Stimulated activated CD8-positive, alpha-beta memory T cell treated with anti-CD3 and anti-CD28 coated beads, Interleukin-12 subunit alpha, Interleukin-12 subunit beta, amount 100 ng/mL, for 24 hours (primary cell): ENCODE measurements around the gene STRIP1.
"Not testable (repeated sequence)": the region's sequence is repeated elsewhere in the genome, so short reads cannot be mapped to it uniquely, and the experiment has no call there.

Experiments used
- DNase-seq: peaks from one replicate; pipeline ENCODE4 v3.0.0-alpha.2; 2020; ENCODE audit errors: extremely low read depth

Gene STRIP1

DNA sequence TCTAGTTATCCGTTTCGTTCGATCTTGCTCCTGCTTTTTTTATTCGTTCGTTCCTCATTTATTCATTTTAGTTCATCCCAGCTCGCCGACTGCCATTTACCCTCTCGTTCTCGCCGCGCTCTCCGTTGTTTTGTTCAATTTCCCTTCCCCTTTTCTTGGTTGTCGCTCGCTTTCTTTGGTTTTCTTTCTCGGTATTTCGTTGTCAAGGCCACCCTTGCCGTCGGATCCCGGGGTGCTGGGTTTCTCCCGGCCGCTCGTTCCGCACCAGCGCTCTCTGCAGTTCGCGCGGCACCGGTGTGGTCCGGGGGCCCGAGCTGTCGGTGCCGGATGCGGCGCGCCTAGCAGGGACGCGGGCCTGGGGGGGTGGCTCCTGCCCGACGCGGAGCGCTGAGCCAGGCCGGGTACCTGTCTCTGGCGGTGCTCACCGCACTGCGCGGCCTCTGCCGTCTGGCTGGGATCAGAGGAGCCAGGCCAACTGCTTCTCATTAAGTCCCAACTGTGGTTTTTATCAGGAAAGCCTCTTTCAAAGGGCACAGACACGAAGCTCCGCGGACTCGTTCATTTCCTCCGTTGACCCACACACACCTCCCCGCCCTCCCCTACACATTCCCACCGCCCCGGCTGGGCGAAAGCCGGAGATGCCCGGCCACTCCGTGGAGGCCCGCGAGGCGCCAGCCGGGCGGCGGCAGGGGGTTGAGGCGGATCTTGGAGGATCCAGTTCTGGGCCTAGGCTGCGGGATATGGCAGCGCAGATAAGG is 34.4 kb downstream of the STRIP1 start:
- DNase-seq, result no peak

DNA sequence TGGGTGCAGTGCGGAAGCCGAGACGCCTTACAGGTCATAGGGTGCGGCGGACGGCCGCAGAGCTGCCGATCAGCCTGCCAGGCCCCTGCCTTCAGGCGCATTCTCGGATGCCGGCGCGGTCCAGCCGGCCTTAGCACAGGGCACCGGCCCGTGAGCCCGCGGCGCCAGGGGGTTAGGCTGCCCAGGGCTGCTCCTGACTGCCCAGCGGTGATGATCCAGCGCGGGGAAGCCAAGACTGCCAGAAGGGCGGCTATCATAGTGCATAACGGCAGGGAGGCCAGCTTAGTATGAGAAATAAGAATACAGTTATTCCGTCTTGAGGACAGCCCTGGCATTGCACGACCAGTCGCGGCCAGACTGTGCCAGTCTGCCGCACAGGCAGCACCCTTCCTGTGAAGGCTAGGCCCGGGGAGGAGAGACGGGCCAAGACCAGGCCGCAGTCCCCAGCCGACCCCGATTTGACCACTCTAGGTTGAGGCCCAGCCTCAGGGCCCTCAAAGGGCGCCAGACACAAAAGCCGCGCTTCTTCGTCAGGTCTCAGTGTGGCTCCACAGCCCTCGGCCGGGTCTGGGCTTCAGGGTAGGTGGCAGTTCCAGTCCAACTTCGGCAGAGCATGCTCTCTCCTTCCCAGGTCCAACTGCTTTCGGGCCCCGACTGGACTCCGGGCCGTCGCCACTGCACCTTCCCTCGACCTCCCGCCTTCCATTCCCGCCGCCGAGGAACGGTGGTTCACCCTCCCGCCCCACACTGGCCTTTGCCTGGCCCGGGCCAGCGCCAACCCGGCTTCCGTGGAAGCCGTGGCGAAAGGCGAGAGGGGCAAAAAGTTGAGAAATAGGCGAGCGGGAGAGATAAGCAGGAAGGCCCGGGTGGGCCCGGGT is 35.2 kb downstream of the STRIP1 start:
- DNase-seq, result no peak

GRCh38 chr1:110070282-110070669 is 35.9 kb downstream of the STRIP1 start:
- no peak for DNase-seq

GRCh38 chr1:110070671-110071242 is 36.3 kb downstream of the STRIP1 start, which contains the start of gene ALX3:
ALX3 (minus strand) TSS chr1:110070672; CDS start chr1:110070612, 60 bp downstream.
- no peak for DNase-seq

- no peak for DNase-seq
These were observed 39.7 kb downstream of the STRIP1 start for GRCh38 chr1:110074166-110074565.

- DNase-seq, result no peak
These were observed 42.5 kb downstream of the STRIP1 start for GRCh38 chr1:110076789-110077500.

DNA sequence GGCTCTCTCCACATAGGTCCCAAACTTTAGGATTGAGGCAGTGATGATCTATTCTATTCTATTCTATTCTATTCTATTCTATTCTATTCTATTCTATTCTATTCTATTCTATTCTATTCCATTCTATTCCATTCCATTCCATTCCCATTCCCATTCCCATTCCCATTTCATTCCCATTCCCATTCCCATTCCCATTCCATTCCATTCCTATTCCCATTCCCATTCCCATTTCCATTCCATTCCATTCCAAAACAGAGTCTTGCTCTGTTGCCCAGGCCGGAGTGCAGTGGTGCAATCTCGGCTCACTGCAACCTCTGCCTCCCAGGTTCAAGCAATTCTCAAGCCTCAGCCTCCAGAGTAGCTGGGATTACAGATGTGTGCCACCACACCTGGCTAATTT is 45.6 kb downstream of the STRIP1 start:
- DNase-seq, result not testable (repeated sequence)

DNA sequence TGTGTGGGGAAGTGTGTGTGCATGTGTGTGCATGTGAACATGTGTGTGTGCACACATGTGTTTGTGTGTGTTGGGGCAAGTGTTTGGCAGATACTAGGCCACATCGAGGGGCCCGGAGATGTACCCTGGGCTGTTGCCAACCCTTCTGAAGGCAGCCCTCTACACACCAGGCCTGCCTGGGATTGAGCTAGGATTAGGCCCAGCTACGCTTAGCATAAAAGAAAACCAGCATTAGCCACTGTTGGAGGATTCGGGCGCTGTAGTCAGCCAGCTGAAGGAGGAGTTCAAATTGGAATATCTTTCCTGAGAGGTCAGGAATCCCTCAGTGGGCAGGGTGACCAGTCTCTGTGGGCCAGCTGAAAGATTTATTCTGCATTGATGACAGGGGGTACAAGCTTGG is 46.6 kb downstream of the STRIP1 start:
- no peak for DNase-seq

- DNase-seq, result no peak
These were observed 48.1 kb downstream of the STRIP1 start for GRCh38 chr1:110082477-110082876.

- DNase-seq, result no peak
These were observed 48.8 kb downstream of the STRIP1 start for GRCh38 chr1:110083061-110083865.

- no peak for DNase-seq
These were observed 49.4 kb downstream of the STRIP1 start for GRCh38 chr1:110083866-110084226.

DNA sequence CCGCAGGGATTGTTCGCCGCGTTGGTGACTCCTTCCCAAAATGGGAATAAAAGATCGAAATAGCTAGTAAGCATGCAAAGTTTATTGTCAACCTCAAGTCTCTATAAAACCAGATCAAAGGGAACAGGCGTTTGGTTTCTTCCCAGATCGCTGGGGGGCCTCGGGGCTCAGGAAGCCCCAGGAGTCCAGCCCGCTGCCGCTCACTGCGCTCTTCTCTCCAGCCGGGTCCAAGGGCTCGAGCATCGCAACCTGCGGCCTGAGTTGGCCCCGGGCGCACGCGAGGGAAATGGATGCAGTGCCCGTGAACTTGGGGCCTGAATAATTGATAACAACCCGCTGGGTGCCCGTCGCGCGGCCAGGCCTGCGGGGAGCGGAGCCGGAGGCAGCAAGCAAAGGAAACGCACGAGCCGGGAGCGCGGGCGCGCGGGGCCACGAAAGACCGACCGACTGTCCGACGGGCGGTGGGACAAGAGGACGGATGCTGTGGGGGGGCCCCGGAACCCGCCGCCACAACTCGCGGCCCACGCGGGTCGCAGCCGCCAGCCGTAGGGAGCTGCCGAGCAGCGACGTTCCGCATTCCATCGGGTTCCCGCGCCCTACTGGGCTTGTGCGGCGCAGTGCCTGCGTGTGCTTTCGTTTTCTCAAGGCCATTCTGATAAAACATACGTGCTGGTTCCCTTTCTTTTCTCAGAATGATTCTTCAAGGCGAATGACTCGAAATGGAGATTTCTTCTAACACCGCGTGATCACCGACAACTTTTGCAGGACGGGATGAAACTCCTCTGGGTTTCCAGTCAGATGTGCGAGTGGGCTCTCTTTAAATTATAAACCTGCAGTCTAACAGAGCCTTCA is 50.0 kb downstream of the STRIP1 start:
- DNase-seq, result no peak

DNA sequence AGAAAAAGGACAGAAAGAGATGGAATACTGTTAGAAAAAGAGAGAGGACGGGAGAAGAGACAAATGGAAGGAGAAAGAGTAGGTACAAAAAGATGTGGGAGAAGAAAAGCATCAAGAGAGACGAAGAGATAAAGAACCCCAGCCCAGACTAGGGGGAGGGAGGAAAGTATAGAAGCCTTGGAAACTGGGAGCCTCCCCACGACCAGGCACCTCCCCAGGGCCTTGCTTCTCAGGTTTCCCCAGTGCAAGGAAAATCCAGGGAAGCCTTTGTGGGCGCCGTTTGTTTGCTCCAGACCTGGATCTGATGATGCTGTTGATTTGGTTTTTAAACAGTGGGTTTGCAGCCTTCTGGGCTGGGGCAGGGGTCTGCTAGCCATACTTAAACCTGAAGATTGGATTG is 51.2 kb downstream of the STRIP1 start:
- no peak for DNase-seq

DNA sequence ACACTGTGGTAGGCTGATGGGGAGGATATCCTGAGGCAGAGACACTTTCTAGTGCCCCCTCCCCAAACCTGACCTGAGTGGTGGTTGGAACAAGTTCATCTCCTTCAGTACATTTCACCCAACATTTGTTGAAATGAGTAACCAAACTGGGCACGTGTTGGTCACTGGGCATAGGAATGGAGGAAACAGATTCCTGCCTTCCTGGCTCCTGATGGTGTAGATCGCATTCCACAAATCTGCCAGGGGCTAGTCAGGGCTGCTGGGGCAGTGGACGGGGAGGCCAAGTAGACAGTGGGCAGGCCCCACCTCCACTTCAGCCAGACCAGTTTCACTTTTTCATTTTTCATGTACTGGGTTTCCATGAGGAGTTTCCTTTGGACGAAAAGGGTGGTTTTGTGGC is 52.5 kb downstream of the STRIP1 start:
- no peak for DNase-seq

DNA sequence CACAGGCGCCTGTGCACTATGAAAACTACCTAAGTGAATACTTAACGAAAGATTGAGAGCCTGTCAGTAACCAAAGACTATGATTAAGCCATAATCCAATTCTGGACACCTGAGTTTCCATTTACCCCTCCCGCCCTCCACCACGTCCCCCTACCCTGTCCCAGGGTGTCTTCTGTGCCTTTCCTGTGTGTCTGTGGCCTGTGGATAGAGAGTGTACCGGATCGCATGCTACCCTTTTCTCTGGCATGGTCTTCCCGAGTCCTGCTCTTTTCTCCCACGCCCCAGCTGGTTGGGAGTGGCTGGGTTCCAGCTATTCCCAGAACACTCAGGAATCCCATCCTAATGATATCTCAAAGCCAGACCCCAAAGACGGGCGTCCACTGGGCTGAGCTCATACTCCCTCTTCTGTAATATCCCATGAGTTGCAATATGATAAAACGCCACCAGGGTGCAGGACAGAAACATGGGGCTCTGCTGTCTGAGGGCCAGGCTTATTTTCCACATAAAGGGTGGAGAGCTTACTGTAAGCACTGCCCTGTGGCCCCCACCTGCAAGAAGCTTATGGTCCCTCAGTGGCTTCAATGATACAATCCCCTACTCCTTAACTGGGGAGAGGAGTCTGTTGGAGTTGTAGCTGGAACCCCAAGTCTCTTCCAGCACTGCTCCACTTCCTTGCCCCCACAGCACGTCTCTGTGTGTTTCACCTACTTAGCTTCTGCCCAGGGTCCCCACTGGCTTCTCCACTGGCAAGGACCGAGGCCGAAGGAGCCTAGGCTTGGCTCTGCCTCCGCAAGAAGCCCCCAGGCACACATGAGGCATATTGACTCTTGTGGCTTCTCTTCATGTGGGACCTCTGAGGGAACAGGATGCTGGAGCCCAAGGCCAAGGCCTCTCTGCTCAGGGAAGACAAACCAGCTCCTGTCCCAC is 53.7 kb downstream of the STRIP1 start:
- DNase-seq, result no peak

DNA sequence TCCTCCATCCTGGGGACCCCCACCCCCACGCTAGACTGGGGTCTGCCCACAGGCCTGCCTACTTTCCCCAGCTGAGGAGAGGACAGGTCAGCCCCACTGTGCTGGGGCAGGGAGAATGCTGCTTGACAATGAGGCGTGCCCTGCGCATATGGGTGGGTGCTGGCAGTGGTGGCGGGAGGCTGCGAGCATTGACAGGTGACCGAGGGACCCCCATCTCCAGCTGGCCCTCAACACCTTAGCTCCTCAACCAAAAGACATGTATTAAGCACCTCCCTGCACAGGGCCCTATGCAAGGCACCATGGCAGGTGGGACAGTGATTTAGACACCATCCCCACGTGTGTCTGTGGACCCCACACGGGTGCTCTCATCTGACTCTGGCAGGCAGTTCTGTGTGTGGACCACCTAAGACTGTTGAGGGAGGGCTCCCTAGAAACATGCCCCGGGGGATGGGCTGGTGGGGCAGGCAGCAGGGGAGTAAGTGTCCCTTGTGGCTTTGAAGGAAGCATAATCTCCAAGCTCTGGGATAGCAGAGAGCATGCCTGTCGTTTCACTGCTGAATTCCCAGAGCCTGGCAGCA is 54.4 kb downstream of the STRIP1 start:
- DNase-seq, result no peak

GRCh38 chr1:110089561-110090275 is 55.3 kb downstream of the STRIP1 start:
- DNase-seq, result no peak

- no peak for DNase-seq
These were observed 57.0 kb downstream of the STRIP1 start for GRCh38 chr1:110091381-110091780.
